Urothelium cell line (cell line): ENCODE data around the gene PEX5L.
"Not testable (repeated sequence)": the region's sequence is repeated elsewhere in the genome, so short reads cannot be mapped to it uniquely, and the experiment has no call there.

ENCODE experiments used
- DNase-seq: peaks from one replicate; pipeline ENCODE4 v3.0.0; 2011; ENCODE audit warnings: low spot score, mixed read lengths
- FAIRE-seq: peaks from 2 replicates; lab custom pipeline; 2011; peaks lifted over from hg19 to GRCh38; lab: Jason Lieb, UNC

Gene PEX5L

GRCh38 chr3:180036671-180037455, at the start of gene PEX5L:
Gene PEX5L (minus strand): TSS chr3:180036937. CDS start chr3:180036599, 338 bp downstream.
- peak; percentile 91 for DNase-seq
- no peak for FAIRE-seq

GRCh38 chr3:180085122-180085710, 48.5 kb upstream of the PEX5L start:
- DNase-seq (no peak), FAIRE-seq (no peak)

- DNase-seq, result no peak
- FAIRE-seq, result no peak
Measured at GRCh38 chr3:180082699-180083098, 46.0 kb upstream of the PEX5L start.

- FAIRE-seq (no peak), DNase-seq (no peak)
Measured at GRCh38 chr3:180078592-180078991, 41.9 kb upstream of the PEX5L start.

- DNase-seq (no peak), FAIRE-seq (no peak)
Measured at GRCh38 chr3:180073561-180073960, 36.8 kb upstream of the PEX5L start.

GRCh38 chr3:180072786-180073185, 36.0 kb upstream of the PEX5L start:
- DNase-seq, result no peak
- FAIRE-seq, result no peak

GRCh38 chr3:180070925-180071324, 34.2 kb upstream of the PEX5L start:
- FAIRE-seq, result no peak
- no peak for DNase-seq

GRCh38 chr3:180068023-180068422, 31.3 kb upstream of the PEX5L start:
- DNase-seq (no peak), FAIRE-seq (no peak)

GRCh38 chr3:180066598-180066997, 29.9 kb upstream of the PEX5L start:
- FAIRE-seq, result no peak
- DNase-seq, result no peak

- DNase-seq, result no peak
Measured at GRCh38 chr3:180063783-180064182, 27.0 kb upstream of the PEX5L start.

GRCh38 chr3:180062771-180063170, 26.0 kb upstream of the PEX5L start:
- FAIRE-seq, result no peak
- no peak for DNase-seq

More at GRCh38 chr3:180063783-180064182, 27.0 kb upstream of the PEX5L start:
- no peak for FAIRE-seq

GRCh38 chr3:180059356-180059755, 22.6 kb upstream of the PEX5L start:
- no peak for FAIRE-seq
- DNase-seq, result no peak

- DNase-seq, result no peak
- no peak for FAIRE-seq
Measured at GRCh38 chr3:180058238-180058637, 21.5 kb upstream of the PEX5L start.

- not testable (repeated sequence) for DNase-seq
Measured at GRCh38 chr3:180055656-180056055, 18.9 kb upstream of the PEX5L start.

GRCh38 chr3:180049391-180049790, 12.7 kb upstream of the PEX5L start:
- DNase-seq (no peak), FAIRE-seq (no peak)

More at GRCh38 chr3:180055656-180056055, 18.9 kb upstream of the PEX5L start:
- FAIRE-seq, result not testable (repeated sequence)

- no peak for DNase-seq
- FAIRE-seq, result no peak
Measured at GRCh38 chr3:180048840-180049239, 12.1 kb upstream of the PEX5L start.

- no peak for FAIRE-seq
Measured at GRCh38 chr3:180048103-180048502, 11.4 kb upstream of the PEX5L start.

GRCh38 chr3:180040966-180041365, 4.2 kb upstream of the PEX5L start:
- DNase-seq (no peak), FAIRE-seq (no peak)

More at GRCh38 chr3:180048103-180048502, 11.4 kb upstream of the PEX5L start:
- no peak for DNase-seq

- FAIRE-seq, result no peak
- DNase-seq, result no peak
Measured at GRCh38 chr3:180036092-180036670, 556 bp downstream of the PEX5L start.

GRCh38 chr3:180026997-180027396, 9.7 kb downstream of the PEX5L start:
- FAIRE-seq (no peak), DNase-seq (no peak)

- DNase-seq, result no peak
- FAIRE-seq, result no peak
Measured at GRCh38 chr3:180018543-180018942, 18.2 kb downstream of the PEX5L start.

GRCh38 chr3:180017846-180018245, 18.9 kb downstream of the PEX5L start:
- DNase-seq (no peak), FAIRE-seq (no peak)
